HCT116 (cell line): ENCODE results near the gene OR8A1. TPM values are rescaled to one million over a fixed set of nuclear protein-coding genes. Genes with fewer than 3 reads are reported as not detected.

Source experiments
- ATAC-seq: fragments of 200-7000 bp; cut with Tn5 transposase; 2 replicates; pipeline ENCODE4 v1.9.1; 2020; ENCODE audit warnings: mild to moderate bottlenecking, moderate library complexity
- BruUV-seq: library from RNA; stranded (reverse); fragments of 400-500 nt; replicated peaks from 2 replicates; lab custom pipeline; 2021; lab: Mats Ljungman, UMichigan
- CTCF ChIA-PET: fragments of 300-600 bp; sonication (Branson Sonifier 250); formaldehyde crosslinking; loops from one replicate; lab custom pipeline; 2021; ENCODE audit warnings: antibody characterized with exemption; lab: Charles Lee
- POLR2A ChIA-PET: fragments of 300-600, 350-600 bp; sonication (Branson Sonifier 250); formaldehyde crosslinking; loops from one replicate; lab custom pipeline; 2021; ENCODE audit warnings: antibody characterized with exemption; lab: Charles Lee
- RAD21 ChIA-PET, 2 experiments: fragments of 300-600 bp; sonication (Branson Sonifier 250); formaldehyde crosslinking; loops; one replicate each; lab custom pipeline; 2023; ENCODE audit warnings: low total read pairs in 2 of 2; ENCODE audit not compliant: uncharacterized antibody in 2 of 2, unreplicated experiment in 2 of 2, low non-redundant PET in 1 of 2; lab: Charles Lee
- DNase-seq: peaks from one replicate; pipeline ENCODE4 v3.0.0-alpha.2; 2010; ENCODE audit warnings: low read depth, low spot score
- H2AFZ ChIP-seq: fragments of 200-600 bp; shearing (Covaris generic), sonication (generic); 2 replicates; pipeline ENCODE4 v1.6.1; 2017; ENCODE audit warnings: low read depth, mixed run types, mixed read lengths, antibody characterized with exemption, low read length; ENCODE audit not compliant: poor library complexity, severe bottlenecking
- H3K27ac ChIP-seq: 2 replicates; pipeline ENCODE4 v1.5.1; 2012; ENCODE audit warnings: low read depth, low read length
- H3K27me3 ChIP-seq: fragments of 200-600 bp; sonication (generic); 2 replicates; pipeline ENCODE4 v1.6.1; 2016; ENCODE audit warnings: mixed run types, low read length, mixed read lengths; ENCODE audit not compliant: insufficient read depth
- H3K36me3 ChIP-seq, 2 experiments: fragments of 200-500 bp in 1 of 2; fragments of 200-600 bp in 1 of 2; sonication (Bioruptor generic) in 1 of 2; sonication (generic) in 1 of 2; 2 replicates each; pipeline versions ENCODE4 v1.5.1 to v1.6.1; 2014 to 2016; ENCODE audit warnings: low read length in 2 of 2, inconsistent platforms in 1 of 2, mixed read lengths in 1 of 2, mixed run types in 1 of 2; ENCODE audit not compliant: insufficient read depth in 2 of 2, control insufficient read depth in 1 of 2
- H3K4me1 ChIP-seq, 2 experiments: fragments of 200-600 bp in 1 of 2; sonication (generic) in 1 of 2; 2 replicates each; pipeline versions ENCODE4 v1.5.1 to v1.6.1; 2012 to 2017; ENCODE audit warnings: low read length in 2 of 2, inconsistent platforms in 1 of 2, mild to moderate bottlenecking in 1 of 2, mixed read lengths in 1 of 2, mixed run types in 1 of 2, moderate library complexity in 1 of 2; ENCODE audit not compliant: insufficient read depth in 2 of 2, control insufficient read depth in 1 of 2
- H3K4me2 ChIP-seq: fragments of 200-600 bp; sonication (generic); 2 replicates; pipeline ENCODE4 v1.6.1; 2017; ENCODE audit warnings: mixed run types, low read length, mixed read lengths
- H3K4me3 ChIP-seq, 2 experiments: fragments of 200-600 bp in 1 of 2; sonication (generic) in 1 of 2; replicated peaks in 1 of 2; 2 replicates each; pipeline ENCODE4 v1.5.1; 2011 to 2016; ENCODE audit warnings: low read length in 2 of 2, control low read depth in 1 of 2, low read depth in 1 of 2, mild to moderate bottlenecking in 1 of 2, mixed read lengths in 1 of 2, mixed run types in 1 of 2
- H3K79me2 ChIP-seq: fragments of 200-600 bp; sonication (generic); 2 replicates; pipeline ENCODE4 v1.6.1; 2017; ENCODE audit warnings: mild to moderate bottlenecking, mixed run types, low read length, moderate library complexity, mixed read lengths; ENCODE audit not compliant: insufficient read depth
- H3K9ac ChIP-seq: fragments of 200-600 bp; sonication (generic); 2 replicates; pipeline ENCODE4 v1.6.1; 2016; ENCODE audit warnings: low read length, mixed read lengths
- H3K9me2 ChIP-seq: fragments of 200-600 bp; sonication (generic), shearing (Covaris generic); 2 replicates; pipeline ENCODE4 v1.6.1; 2017; ENCODE audit warnings: mixed run types, mild to moderate bottlenecking, moderate library complexity; ENCODE audit not compliant: insufficient read depth
- H3K9me3 ChIP-seq, 2 experiments: fragments of 200-500 bp in 1 of 2; fragments of 200-600 bp in 1 of 2; sonication (Bioruptor generic) in 1 of 2; sonication (generic) in 1 of 2; 2 replicates each; pipeline ENCODE4 v1.6.1; 2014 to 2017; ENCODE audit warnings: low read length in 2 of 2, mixed read lengths in 2 of 2, inconsistent platforms in 1 of 2, low read depth in 1 of 2, mild to moderate bottlenecking in 1 of 2, mixed run types in 1 of 2, moderate library complexity in 1 of 2; ENCODE audit not compliant: control insufficient read depth in 1 of 2, insufficient read depth in 1 of 2
- H4K20me1 ChIP-seq: fragments of 200-600 bp; sonication (generic), shearing (Covaris generic); 2 replicates; pipeline ENCODE4 v1.6.1; 2017; ENCODE audit warnings: mixed run types, mild to moderate bottlenecking, moderate library complexity; ENCODE audit not compliant: insufficient read depth
- CEBPB ChIP-seq: IDR thresholded peaks from 2 replicates; pipeline ENCODE4 v1.6.1; 2012; ENCODE audit warnings: low read depth
- EGR1 ChIP-seq: IDR thresholded peaks from 2 replicates; pipeline ENCODE4 v1.6.1; 2012; ENCODE audit warnings: low read depth
- EZH2 ChIP-seq: fragments of 200-600 bp; sonication (generic); IDR thresholded peaks from 2 replicates; pipeline ENCODE4 v1.6.1; 2017; ENCODE audit warnings: antibody characterized with exemption, mixed run types
- EZH2phosphoT487 ChIP-seq: fragments of 200-600 bp; IDR thresholded peaks from 2 replicates; pipeline ENCODE4 v1.6.1; 2018; ENCODE audit warnings: antibody characterized with exemption, borderline replicate concordance
- JUND ChIP-seq: IDR thresholded peaks from 2 replicates; pipeline ENCODE4 v1.6.1; 2012
- POLR2A ChIP-seq: IDR thresholded peaks from 2 replicates; pipeline ENCODE4 v1.7.0; 2011; ENCODE audit warnings: borderline replicate concordance; ENCODE audit not compliant: insufficient read depth, insufficient read length; ENCODE audit errors: extremely low read depth
- POLR2AphosphoS5 ChIP-seq: IDR thresholded peaks from 2 replicates; pipeline ENCODE4 v1.6.1; 2011; ENCODE audit warnings: mild to moderate bottlenecking, low read depth, low read length, moderate library complexity
- SP1 ChIP-seq: IDR thresholded peaks from 2 replicates; pipeline ENCODE4 v1.6.1; 2012; ENCODE audit warnings: low read depth
- YY1 ChIP-seq: IDR thresholded peaks from 2 replicates; pipeline ENCODE4 v1.6.1; 2011; ENCODE audit warnings: low read length, low read depth, moderate library complexity, mild to moderate bottlenecking; ENCODE audit not compliant: insufficient replicate concordance; ENCODE audit errors: extremely low read depth
- ZNF274 ChIP-seq: fragments of 200-500 bp; sonication (Bioruptor generic); IDR thresholded peaks from 2 replicates; pipeline ENCODE4 v1.6.1; 2014; ENCODE audit warnings: mild to moderate bottlenecking, low read depth, low read length, inconsistent platforms
- intact Hi-C: fragments of 100-400 bp; cut with micrococcal nuclease; formaldehyde crosslinking; loops from 2 replicates; pipeline ENCODE4 v1.10.0; 2022
- total RNA-seq: library from RNA; stranded (reverse); gene quantifications from one replicate; pipeline ENCODE4 v1.2.1, GENCODE V29; 2021; ENCODE audit not compliant: unreplicated experiment
- TF ChIP-seq, protein P1 (sequence below), 3 experiments: fragments of 200-600 bp in 1 of 3; sonication (generic) in 1 of 3; IDR thresholded peaks in 2 of 3; conservative IDR thresholded peaks in 1 of 3; 2 replicates each; pipeline ENCODE4 v1.5.1; 2012 to 2017; ENCODE audit warnings: low read depth in 2 of 3, low read length in 2 of 3, antibody characterized with exemption in 1 of 3, borderline replicate concordance in 1 of 3, control low read depth in 1 of 3, mild to moderate bottlenecking in 1 of 3, mixed read lengths in 1 of 3, mixed run types in 1 of 3, moderate library complexity in 1 of 3; ENCODE audit not compliant: insufficient read depth in 1 of 3
- TF ChIP-seq, protein P2 (sequence below): IDR thresholded peaks from 2 replicates; pipeline ENCODE4 v1.6.1; 2011; ENCODE audit warnings: mild to moderate bottlenecking, low read length, moderate library complexity; ENCODE audit not compliant: insufficient replicate concordance; ENCODE audit errors: extremely low read depth
- TF ChIP-seq, protein P3 (sequence below): IDR thresholded peaks from 2 replicates; pipeline ENCODE4 v1.6.1; 2012
- TF ChIP-seq, protein P4 (sequence below): IDR thresholded peaks from 2 replicates; pipeline ENCODE4 v1.6.1; 2012; ENCODE audit warnings: low read depth

OR8A1 gene
- total RNA-seq, 1 experiment from 2014 or later = not detected

DNA sequence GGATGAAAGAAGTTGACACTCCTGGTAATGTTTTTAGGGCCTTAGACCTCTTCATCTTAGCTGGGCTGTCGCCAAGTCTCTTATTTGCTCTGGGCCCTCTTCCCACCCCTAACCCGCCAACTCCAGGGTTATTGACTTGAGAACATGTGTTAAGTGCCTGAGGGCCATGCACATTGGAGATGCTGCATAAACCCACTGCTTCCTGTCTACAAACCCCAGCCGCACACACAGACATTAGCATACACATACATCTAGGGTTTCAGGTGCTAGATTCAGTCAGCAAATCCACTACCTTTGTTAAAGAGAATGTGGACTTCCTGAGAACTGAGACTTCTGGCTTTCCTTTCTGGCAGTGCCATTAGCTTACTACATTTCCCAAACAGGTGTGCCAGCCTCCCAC lies 42.2 kb downstream of the OR8A1 start (continued):
- TF ChIP-seq EGR1 (no peak), POLR2AphosphoS5 (no peak), ZNF274 (no peak)
- TF ChIP-seq, protein P1, sequence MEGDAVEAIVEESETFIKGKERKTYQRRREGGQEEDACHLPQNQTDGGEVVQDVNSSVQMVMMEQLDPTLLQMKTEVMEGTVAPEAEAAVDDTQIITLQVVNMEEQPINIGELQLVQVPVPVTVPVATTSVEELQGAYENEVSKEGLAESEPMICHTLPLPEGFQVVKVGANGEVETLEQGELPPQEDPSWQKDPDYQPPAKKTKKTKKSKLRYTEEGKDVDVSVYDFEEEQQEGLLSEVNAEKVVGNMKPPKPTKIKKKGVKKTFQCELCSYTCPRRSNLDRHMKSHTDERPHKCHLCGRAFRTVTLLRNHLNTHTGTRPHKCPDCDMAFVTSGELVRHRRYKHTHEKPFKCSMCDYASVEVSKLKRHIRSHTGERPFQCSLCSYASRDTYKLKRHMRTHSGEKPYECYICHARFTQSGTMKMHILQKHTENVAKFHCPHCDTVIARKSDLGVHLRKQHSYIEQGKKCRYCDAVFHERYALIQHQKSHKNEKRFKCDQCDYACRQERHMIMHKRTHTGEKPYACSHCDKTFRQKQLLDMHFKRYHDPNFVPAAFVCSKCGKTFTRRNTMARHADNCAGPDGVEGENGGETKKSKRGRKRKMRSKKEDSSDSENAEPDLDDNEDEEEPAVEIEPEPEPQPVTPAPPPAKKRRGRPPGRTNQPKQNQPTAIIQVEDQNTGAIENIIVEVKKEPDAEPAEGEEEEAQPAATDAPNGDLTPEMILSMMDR (IDR thresholded peaks at IDR 0.05 in 2 of 3, conservative IDR thresholded peaks at IDR 0.05 in 1 of 3; ENCODE audit: borderline replicate concordance in 1 of 3, insufficient read depth in 1 of 3, low read depth in 2 of 3, low read length in 2 of 3) = no peak
- TF ChIP-seq, protein P2, sequence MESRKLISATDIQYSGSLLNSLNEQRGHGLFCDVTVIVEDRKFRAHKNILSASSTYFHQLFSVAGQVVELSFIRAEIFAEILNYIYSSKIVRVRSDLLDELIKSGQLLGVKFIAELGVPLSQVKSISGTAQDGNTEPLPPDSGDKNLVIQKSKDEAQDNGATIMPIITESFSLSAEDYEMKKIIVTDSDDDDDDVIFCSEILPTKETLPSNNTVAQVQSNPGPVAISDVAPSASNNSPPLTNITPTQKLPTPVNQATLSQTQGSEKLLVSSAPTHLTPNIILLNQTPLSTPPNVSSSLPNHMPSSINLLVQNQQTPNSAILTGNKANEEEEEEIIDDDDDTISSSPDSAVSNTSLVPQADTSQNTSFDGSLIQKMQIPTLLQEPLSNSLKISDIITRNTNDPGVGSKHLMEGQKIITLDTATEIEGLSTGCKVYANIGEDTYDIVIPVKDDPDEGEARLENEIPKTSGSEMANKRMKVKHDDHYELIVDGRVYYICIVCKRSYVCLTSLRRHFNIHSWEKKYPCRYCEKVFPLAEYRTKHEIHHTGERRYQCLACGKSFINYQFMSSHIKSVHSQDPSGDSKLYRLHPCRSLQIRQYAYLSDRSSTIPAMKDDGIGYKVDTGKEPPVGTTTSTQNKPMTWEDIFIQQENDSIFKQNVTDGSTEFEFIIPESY = no peak

DNA sequence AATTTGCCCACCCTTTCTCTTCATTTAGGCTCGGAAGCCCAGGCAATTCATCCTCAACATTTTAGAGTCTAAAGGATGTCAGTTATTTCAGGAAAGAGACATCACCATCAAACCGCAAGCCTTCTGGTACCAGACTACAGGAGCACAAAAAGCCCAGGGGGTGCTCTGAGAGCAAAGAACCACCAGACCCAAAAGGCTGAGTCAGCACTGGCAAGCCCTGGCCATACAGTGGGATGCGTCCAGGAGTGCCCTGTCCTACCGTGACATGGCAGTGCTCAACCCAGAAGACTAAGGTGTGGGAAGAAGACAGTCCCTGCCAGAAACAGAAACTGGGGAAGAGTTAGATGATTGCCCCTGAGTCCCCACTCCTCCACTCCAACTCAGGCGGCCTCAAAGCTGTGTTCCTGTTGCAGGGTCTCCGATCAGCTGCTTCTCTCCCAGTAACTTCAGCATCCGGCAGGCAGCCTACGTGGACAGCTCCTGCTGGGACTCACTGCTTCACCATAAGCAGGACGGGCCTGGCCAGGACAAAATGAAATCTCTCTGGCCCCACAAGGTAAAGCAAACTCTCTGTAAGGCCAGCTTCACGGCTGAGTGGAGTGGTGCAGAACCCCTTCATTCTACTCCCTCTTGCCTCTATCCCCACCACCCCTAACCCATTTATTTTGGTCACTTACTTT lies 42.9 kb downstream of the OR8A1 start:
- RAD21 ChIA-PET = no interaction called here
- ATAC-seq (no peak), DNase-seq (no peak)
- Histone ChIP-seq H4K20me1 (no peaks in the 10 kb centered on the region), H3K9me2 (no peaks in the 10 kb centered on the region), H3K27ac (no peak overlapping the region), H3K4me3 (no peak overlapping the region), H2AFZ (no peak overlapping the region), H3K9me3 (no peaks in the 10 kb centered on the region), H3K9ac (no peak overlapping the region), H3K36me3 (no peaks in the 10 kb centered on the region), H3K4me2 (no peak overlapping the region), H3K4me1 (no peaks in the 10 kb centered on the region), H3K79me2 (no peaks in the 10 kb centered on the region), H3K27me3 (no peaks in the 10 kb centered on the region)
- CTCF ChIA-PET = no interaction called here
- BruUV-seq = no TSS peak
- intact Hi-C loops = no loop called here
- POLR2A ChIA-PET = no interaction called here
- TF ChIP-seq EGR1 (no peak), EZH2phosphoT487 (no peak), SP1 (no peak), YY1 (no peak), CEBPB (no peak), EZH2 (no peak), POLR2A (no peak), JUND (no peak), POLR2AphosphoS5 (no peak)
- TF ChIP-seq, protein P2 = no peak
- TF ChIP-seq, protein P3, sequence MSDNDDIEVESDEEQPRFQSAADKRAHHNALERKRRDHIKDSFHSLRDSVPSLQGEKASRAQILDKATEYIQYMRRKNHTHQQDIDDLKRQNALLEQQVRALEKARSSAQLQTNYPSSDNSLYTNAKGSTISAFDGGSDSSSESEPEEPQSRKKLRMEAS = no peak
- TF ChIP-seq, protein P4, sequence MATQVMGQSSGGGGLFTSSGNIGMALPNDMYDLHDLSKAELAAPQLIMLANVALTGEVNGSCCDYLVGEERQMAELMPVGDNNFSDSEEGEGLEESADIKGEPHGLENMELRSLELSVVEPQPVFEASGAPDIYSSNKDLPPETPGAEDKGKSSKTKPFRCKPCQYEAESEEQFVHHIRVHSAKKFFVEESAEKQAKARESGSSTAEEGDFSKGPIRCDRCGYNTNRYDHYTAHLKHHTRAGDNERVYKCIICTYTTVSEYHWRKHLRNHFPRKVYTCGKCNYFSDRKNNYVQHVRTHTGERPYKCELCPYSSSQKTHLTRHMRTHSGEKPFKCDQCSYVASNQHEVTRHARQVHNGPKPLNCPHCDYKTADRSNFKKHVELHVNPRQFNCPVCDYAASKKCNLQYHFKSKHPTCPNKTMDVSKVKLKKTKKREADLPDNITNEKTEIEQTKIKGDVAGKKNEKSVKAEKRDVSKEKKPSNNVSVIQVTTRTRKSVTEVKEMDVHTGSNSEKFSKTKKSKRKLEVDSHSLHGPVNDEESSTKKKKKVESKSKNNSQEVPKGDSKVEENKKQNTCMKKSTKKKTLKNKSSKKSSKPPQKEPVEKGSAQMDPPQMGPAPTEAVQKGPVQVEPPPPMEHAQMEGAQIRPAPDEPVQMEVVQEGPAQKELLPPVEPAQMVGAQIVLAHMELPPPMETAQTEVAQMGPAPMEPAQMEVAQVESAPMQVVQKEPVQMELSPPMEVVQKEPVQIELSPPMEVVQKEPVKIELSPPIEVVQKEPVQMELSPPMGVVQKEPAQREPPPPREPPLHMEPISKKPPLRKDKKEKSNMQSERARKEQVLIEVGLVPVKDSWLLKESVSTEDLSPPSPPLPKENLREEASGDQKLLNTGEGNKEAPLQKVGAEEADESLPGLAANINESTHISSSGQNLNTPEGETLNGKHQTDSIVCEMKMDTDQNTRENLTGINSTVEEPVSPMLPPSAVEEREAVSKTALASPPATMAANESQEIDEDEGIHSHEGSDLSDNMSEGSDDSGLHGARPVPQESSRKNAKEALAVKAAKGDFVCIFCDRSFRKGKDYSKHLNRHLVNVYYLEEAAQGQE = no peak
